ENCODE measurements around the gene ARHGAP6.
"Not testable (repeated sequence)": the region's sequence is repeated elsewhere in the genome, so short reads cannot be mapped to it uniquely, and the experiment has no call there.

ARHGAP6 gene

GRCh38 chrX:11382930-11383329 is 282.8 kb downstream of the ARHGAP6 start:
- DNase-seq = no peak

GRCh38 chrX:11381464-11381863 is 284.3 kb downstream of the ARHGAP6 start:
- DNase-seq = peak in 1 of 2 donors; percentile 0

GRCh38 chrX:11380187-11380844 is 285.4 kb downstream of the ARHGAP6 start:
- DNase-seq = no peak

GRCh38 chrX:11376163-11376562 is 289.6 kb downstream of the ARHGAP6 start:
- no peak for DNase-seq

- DNase-seq = no peak
These were observed 290.1 kb downstream of the ARHGAP6 start for GRCh38 chrX:11375614-11376119.

- no peak for DNase-seq
These were observed 291.1 kb downstream of the ARHGAP6 start for GRCh38 chrX:11374570-11374969.

GRCh38 chrX:11371106-11371505 is 294.6 kb downstream of the ARHGAP6 start:
- DNase-seq = no peak

GRCh38 chrX:11367609-11368430 is 297.9 kb downstream of the ARHGAP6 start:
- DNase-seq = no peak

- no peak for DNase-seq
These were observed 298.6 kb downstream of the ARHGAP6 start for GRCh38 chrX:11366998-11367595.

GRCh38 chrX:11365426-11365825 is 300.3 kb downstream of the ARHGAP6 start:
- no peak for DNase-seq

- no peak for DNase-seq
These were observed 300.9 kb downstream of the ARHGAP6 start for GRCh38 chrX:11364835-11365234.

GRCh38 chrX:11363825-11364224 is 301.9 kb downstream of the ARHGAP6 start:
- DNase-seq = not testable (repeated sequence)

GRCh38 chrX:11363069-11363594 is 302.6 kb downstream of the ARHGAP6 start:
- no peak for DNase-seq

- DNase-seq = not testable (repeated sequence)
These were observed 304.1 kb downstream of the ARHGAP6 start for GRCh38 chrX:11361666-11362065.

GRCh38 chrX:11355944-11356343 is 309.8 kb downstream of the ARHGAP6 start:
- not testable (repeated sequence) for DNase-seq

- DNase-seq = no peak
These were observed 310.3 kb downstream of the ARHGAP6 start for GRCh38 chrX:11355259-11355909.

GRCh38 chrX:11352296-11352741 is 313.4 kb downstream of the ARHGAP6 start:
- DNase-seq = no peak

- no peak for DNase-seq
These were observed 314.1 kb downstream of the ARHGAP6 start for GRCh38 chrX:11351375-11352295.

GRCh38 chrX:11349661-11350337 is 315.9 kb downstream of the ARHGAP6 start:
- no peak for DNase-seq

GRCh38 chrX:11349020-11349419 is 316.7 kb downstream of the ARHGAP6 start:
- DNase-seq = no peak

- no peak for DNase-seq
These were observed 318.4 kb downstream of the ARHGAP6 start for GRCh38 chrX:11347300-11347699.
